Thyroid gland (tissue), 4 donors: ENCODE data around the gene IL34.

Experiments
- CTCF ChIP-seq, 6 experiments: fragments of 200-600 bp in 3 of 6; fragments of 450-650 bp in 3 of 6; sonication (generic) in 3 of 6; IDR thresholded peaks; one replicate each; pipeline ENCODE4 v1.5.1; 2016 to 2019; ENCODE audit warnings: antibody characterized with exemption in 6 of 6, mild to moderate bottlenecking in 2 of 6, inconsistent platforms in 1 of 6, moderate library complexity in 1 of 6
- POLR2A ChIP-seq, 2 donors: fragments of 450-650 bp; IDR thresholded peaks; one replicate each; pipeline ENCODE4 v1.6.1; 2017; ENCODE audit warnings: antibody characterized with exemption in 2 of 2, mild to moderate bottlenecking in 2 of 2, moderate library complexity in 1 of 2

- TF ChIP-seq POLR2A (IDR thresholded peaks at IDR 0.05): no peak
- no peak for TF ChIP-seq CTCF (IDR thresholded peaks at IDR 0.05)
Observed at GRCh38 chr16:70665113-70665694, 18.8 kb downstream of the IL34 start.
